RWPE2 (cell line): ENCODE results near the gene CCNF.

Source experiments
- ATAC-seq: fragments of 200-7000 bp; cut with Tn5 transposase; 3 replicates; pipeline ENCODE4 v1.9.1; 2021; ENCODE audit warnings: low read depth
- DNase-seq: peaks from one replicate; pipeline ENCODE4 v3.0.0-alpha.2; 2020; ENCODE audit warnings: low spot score
- H3K27ac ChIP-seq: fragments of 450-650 bp; 2 replicates; pipeline ENCODE4 v1.5.1; 2017; ENCODE audit warnings: mild to moderate bottlenecking; ENCODE audit not compliant: poor library complexity, severe bottlenecking
- H3K27me3 ChIP-seq: fragments of 250-450 bp; sonication (Bioruptor Pico); 2 replicates; pipeline ENCODE4 v1.5.1; 2021; ENCODE audit warnings: mild to moderate bottlenecking, moderate library complexity; ENCODE audit not compliant: insufficient read depth, poor library complexity, severe bottlenecking
- H3K36me3 ChIP-seq: fragments of 250-450 bp; sonication (Bioruptor Pico); 2 replicates; pipeline ENCODE4 v1.5.1; 2020; ENCODE audit warnings: low read depth, mild to moderate bottlenecking, moderate library complexity
- H3K4me1 ChIP-seq: fragments of 250-450 bp; sonication (Bioruptor Pico); 2 replicates; pipeline ENCODE4 v1.5.1; 2021; ENCODE audit warnings: mild to moderate bottlenecking, moderate library complexity; ENCODE audit not compliant: insufficient read depth, poor library complexity, severe bottlenecking
- H3K4me3 ChIP-seq: fragments of 250-450 bp; sonication (Bioruptor Pico); 2 replicates; pipeline ENCODE4 v1.5.1; 2021; ENCODE audit warnings: mild to moderate bottlenecking, moderate library complexity; ENCODE audit not compliant: severe bottlenecking
- H3K9me3 ChIP-seq: fragments of 250-450 bp; sonication (Bioruptor Pico); 2 replicates; pipeline ENCODE4 v1.5.1; 2021; ENCODE audit warnings: mild to moderate bottlenecking, moderate library complexity; ENCODE audit not compliant: severe bottlenecking
- CTCF ChIP-seq: fragments of 450-650 bp; IDR thresholded peaks from one replicate; pipeline ENCODE4 v1.5.1; 2017; ENCODE audit warnings: mild to moderate bottlenecking, moderate library complexity; ENCODE audit not compliant: poor library complexity, severe bottlenecking

CCNF gene

GRCh38 chr16:2507665-2508064 is 78.4 kb downstream of the CCNF start:
- Histone ChIP-seq H3K4me1 (no peaks in the 10 kb centered on the region), H3K27me3 (no peaks in the 10 kb centered on the region), H3K36me3 (no peaks in the 10 kb centered on the region), H3K4me3 (no peak overlapping the region), H3K9me3 (no peaks in the 10 kb centered on the region), H3K27ac (no peak overlapping the region)
- no peak for DNase-seq
- no peak for ATAC-seq
- no peak for TF ChIP-seq CTCF
